NCI-H345 (cell line): Measurements from ENCODE around the gene UGGT2.
A peak's percentile ranks its signal among the peaks of the same experiment; 100 is the strongest.
"Not testable (repeated sequence)": the region's sequence is repeated elsewhere in the genome, so short reads cannot be mapped to it uniquely, and the experiment has no call there.

Source experiments
- DNase-seq: peaks from one replicate; lab custom pipeline; 2025; lab: John Stamatoyannopoulos, UW

The UGGT2 gene

GRCh38 chr13:96051946-96052345 lies 1.3 kb downstream of the UGGT2 start:
- not testable (repeated sequence) for DNase-seq

- DNase-seq = not testable (repeated sequence)
Observed at GRCh38 chr13:96051491-96051890, 1.7 kb downstream of the UGGT2 start.

- not testable (repeated sequence) for DNase-seq
Observed at GRCh38 chr13:96050955-96051354, 2.2 kb downstream of the UGGT2 start.

- DNase-seq = not testable (repeated sequence)
Observed at GRCh38 chr13:96046449-96047126, 6.6 kb downstream of the UGGT2 start.

GRCh38 chr13:96044238-96044637 lies 9.0 kb downstream of the UGGT2 start:
- no peak for DNase-seq

GRCh38 chr13:96041326-96042110 lies 11.7 kb downstream of the UGGT2 start:
- DNase-seq = peak; percentile 20

GRCh38 chr13:96036515-96036914 lies 16.7 kb downstream of the UGGT2 start:
- DNase-seq = no peak

- DNase-seq = no peak
Observed at GRCh38 chr13:96034662-96035061, 18.5 kb downstream of the UGGT2 start.

- DNase-seq = no peak
Observed at GRCh38 chr13:96033220-96034015, 19.8 kb downstream of the UGGT2 start.

GRCh38 chr13:96032717-96033116 lies 20.5 kb downstream of the UGGT2 start:
- no peak for DNase-seq

- no peak for DNase-seq
Observed at GRCh38 chr13:96029002-96029401, 24.2 kb downstream of the UGGT2 start.

- DNase-seq = no peak
Observed at GRCh38 chr13:96027496-96027895, 25.7 kb downstream of the UGGT2 start.

- DNase-seq = no peak
Observed at GRCh38 chr13:96025283-96025682, 27.9 kb downstream of the UGGT2 start.

GRCh38 chr13:96020931-96021330 lies 32.3 kb downstream of the UGGT2 start:
- DNase-seq = no peak

GRCh38 chr13:96020155-96020575 lies 33.0 kb downstream of the UGGT2 start:
- peak; percentile 75 for DNase-seq

- no peak for DNase-seq
Observed at GRCh38 chr13:96018135-96018534, 35.1 kb downstream of the UGGT2 start.

- no peak for DNase-seq
Observed at GRCh38 chr13:96011291-96011872, 41.8 kb downstream of the UGGT2 start.

- no peak for DNase-seq
Observed at GRCh38 chr13:96003304-96003703, 49.9 kb downstream of the UGGT2 start.

- no peak for DNase-seq
Observed at GRCh38 chr13:96002322-96003131, 50.7 kb downstream of the UGGT2 start.

GRCh38 chr13:96000069-96000468 lies 53.1 kb downstream of the UGGT2 start:
- DNase-seq = no peak

GRCh38 chr13:95987841-95988240 lies 65.4 kb downstream of the UGGT2 start:
- no peak for DNase-seq
